IMR-90 (cell line): ENCODE measurements around the gene COL23A1. TPM values are rescaled to one million over a fixed set of nuclear protein-coding genes. Genes with fewer than 3 reads are reported as not detected.

Experiments
- ATAC-seq: fragments of 200-7000 bp; cut with Tn5 transposase; 2 replicates; pipeline ENCODE4 v1.9.1; 2020; ENCODE audit warnings: low read depth, mild to moderate bottlenecking, moderate library complexity
- BruUV-seq: library from RNA; stranded (reverse); fragments of 400-500 nt; replicated peaks from 2 replicates; lab custom pipeline; 2021; lab: Mats Ljungman, UMichigan
- CTCF ChIA-PET: fragments of 300-600 bp; formaldehyde crosslinking; extraction: SDS; loops from one replicate; lab custom pipeline; 2021; ENCODE audit warnings: antibody characterized with exemption; lab: Yijun Ruan, JAX
- POLR2A ChIA-PET: fragments of 300-600 bp; sonication (Branson Sonifier 250); formaldehyde crosslinking; loops from one replicate; lab custom pipeline; 2022; ENCODE audit warnings: antibody characterized with exemption; ENCODE audit not compliant: unreplicated experiment; lab: Charles Lee
- DNase-seq: peaks from one replicate; pipeline ENCODE4 v3.0.0; 2013
- H2AFZ ChIP-seq: replicated peaks from 2 replicates; pipeline ENCODE3; 2013; ENCODE audit warnings: low read length, mild to moderate bottlenecking; ENCODE audit not compliant: poor library complexity
- H2AK5ac ChIP-seq: 2 replicates; pipeline ENCODE4 v1.6.1; 2013; ENCODE audit warnings: low read depth, low read length, inconsistent platforms
- H2AK9ac ChIP-seq: replicated peaks from 2 replicates; pipeline ENCODE3; 2013; ENCODE audit warnings: mild to moderate bottlenecking, low read depth, low read length, moderate library complexity; ENCODE audit not compliant: poor library complexity
- H2BK120ac ChIP-seq: 2 replicates; pipeline ENCODE4 v1.6.1; 2013; ENCODE audit warnings: low read depth, low read length, inconsistent platforms
- H2BK15ac ChIP-seq: 3 replicates; pipeline ENCODE4 v1.6.1; 2013; ENCODE audit warnings: low read depth, low read length, inconsistent platforms
- H2BK20ac ChIP-seq: 2 replicates; pipeline ENCODE4 v1.6.1; 2013; ENCODE audit warnings: low read depth, mild to moderate bottlenecking, inconsistent platforms, low read length, moderate library complexity
- H2BK5ac ChIP-seq: 2 replicates; pipeline ENCODE4 v1.6.1; 2013; ENCODE audit warnings: mild to moderate bottlenecking, low read depth, low read length, inconsistent platforms; ENCODE audit not compliant: poor library complexity, severe bottlenecking
- H3K14ac ChIP-seq: replicated peaks from 2 replicates; pipeline ENCODE4 v1.6.1; 2013; ENCODE audit warnings: low read depth, low read length, inconsistent platforms
- H3K18ac ChIP-seq: 2 replicates; pipeline ENCODE4 v1.6.1; 2013; ENCODE audit warnings: low read depth, low read length, control low read depth
- H3K23ac ChIP-seq: 2 replicates; pipeline ENCODE4 v1.6.1; 2013; ENCODE audit warnings: low read depth, low read length, inconsistent platforms
- H3K27ac ChIP-seq: 2 replicates; pipeline ENCODE4 v1.5.1; 2013; ENCODE audit warnings: mild to moderate bottlenecking, control low read depth, low read length; ENCODE audit not compliant: insufficient read depth
- H3K27me3 ChIP-seq: 2 replicates; pipeline ENCODE4 v1.6.1; 2013; ENCODE audit warnings: low read length; ENCODE audit not compliant: control insufficient read depth, insufficient read depth
- H3K36me3 ChIP-seq: 2 replicates; pipeline ENCODE4 v1.6.1; 2013; ENCODE audit warnings: low read length, mixed read lengths; ENCODE audit not compliant: control insufficient read depth, insufficient read depth
- H3K4ac ChIP-seq: 2 replicates; pipeline ENCODE4 v1.6.1; 2013; ENCODE audit warnings: low read depth, low read length, inconsistent platforms
- H3K4me1 ChIP-seq: 2 replicates; pipeline ENCODE4 v1.6.1; 2013; ENCODE audit warnings: low read length, mixed read lengths; ENCODE audit not compliant: control insufficient read depth, insufficient read depth
- H3K4me2 ChIP-seq: 2 replicates; pipeline ENCODE4 v1.6.1; 2013; ENCODE audit warnings: low read depth, mild to moderate bottlenecking, control low read depth, low read length, moderate library complexity
- H3K4me3 ChIP-seq: 2 replicates; pipeline ENCODE4 v1.5.1; 2013; ENCODE audit warnings: low read depth, mild to moderate bottlenecking, control low read depth, low read length, moderate library complexity; ENCODE audit not compliant: insufficient read depth
- H3K56ac ChIP-seq: 2 replicates; pipeline ENCODE4 v1.6.1; 2013; ENCODE audit warnings: low read length, inconsistent platforms; ENCODE audit not compliant: insufficient read depth; ENCODE audit errors: extremely low read depth
- H3K79me1 ChIP-seq, 2 experiments: 2 replicates each; pipeline ENCODE4 v1.6.1; 2013; ENCODE audit warnings: low read length in 2 of 2, inconsistent platforms in 1 of 2, low read depth in 1 of 2
- H3K9ac ChIP-seq: 2 replicates; pipeline ENCODE4 v1.6.1; 2013; ENCODE audit warnings: low read depth, low read length, control low read depth
- H3K9me1 ChIP-seq: 2 replicates; pipeline ENCODE4 v1.6.1; 2013; ENCODE audit warnings: low read length, inconsistent platforms; ENCODE audit not compliant: insufficient read depth
- H3K9me3 ChIP-seq: 2 replicates; pipeline ENCODE4 v1.6.1; 2013; ENCODE audit warnings: low read length; ENCODE audit not compliant: control insufficient read depth, insufficient read depth
- H4K20me1 ChIP-seq: 2 replicates; pipeline ENCODE4 v1.6.1; 2013; ENCODE audit warnings: low read length, inconsistent platforms; ENCODE audit not compliant: insufficient read depth
- H4K5ac ChIP-seq: 2 replicates; pipeline ENCODE4 v1.6.1; 2013; ENCODE audit warnings: mild to moderate bottlenecking, low read depth, low read length, control low read depth
- H4K8ac ChIP-seq, 2 experiments: 2 replicates each; pipeline ENCODE4 v1.6.1; 2013; ENCODE audit warnings: low read depth in 2 of 2, low read length in 2 of 2, control low read depth in 1 of 2, inconsistent platforms in 1 of 2
- H4K91ac ChIP-seq: 2 replicates; pipeline ENCODE4 v1.6.1; 2013; ENCODE audit warnings: low read depth, low read length, inconsistent platforms; ENCODE audit not compliant: insufficient read depth
- BHLHE40 ChIP-seq: fragments of 150-350 bp; IDR thresholded peaks from 2 replicates; pipeline ENCODE4 v1.6.1; 2016; ENCODE audit warnings: mild to moderate bottlenecking, low read depth, low read length
- MAFK ChIP-seq: IDR thresholded peaks from 2 replicates; pipeline ENCODE4 v1.6.1; 2012; ENCODE audit warnings: low read depth, low read length, improper control_type of control experiment
- MAZ ChIP-seq: IDR thresholded peaks from 2 replicates; pipeline ENCODE4 v1.6.1; 2012; ENCODE audit warnings: low read depth, mild to moderate bottlenecking, low read length, improper control_type of control experiment, moderate library complexity, borderline replicate concordance
- NFE2L2 ChIP-seq: fragments of 150-350 bp; IDR thresholded peaks from 2 replicates; pipeline ENCODE4 v1.6.1; 2016; ENCODE audit warnings: low read depth, mild to moderate bottlenecking, low read length
- RAD21 ChIP-seq: IDR thresholded peaks from 2 replicates; pipeline ENCODE4 v1.6.1; 2012; ENCODE audit warnings: low read length, improper control_type of control experiment
- RCOR1 ChIP-seq: IDR thresholded peaks from 2 replicates; pipeline ENCODE4 v1.6.1; 2012; ENCODE audit warnings: mild to moderate bottlenecking, low read length, improper control_type of control experiment; ENCODE audit not compliant: insufficient replicate concordance
- RFX5 ChIP-seq: IDR thresholded peaks from 2 replicates; pipeline ENCODE4 v1.8.0; 2012; ENCODE audit warnings: low read depth, mild to moderate bottlenecking, low read length, moderate library complexity
- SMC3 ChIP-seq: fragments of 150-350 bp; IDR thresholded peaks from 2 replicates; pipeline ENCODE4 v1.6.1; 2016; ENCODE audit warnings: low read depth, mild to moderate bottlenecking, antibody characterized with exemption, low read length, moderate library complexity
- WGBS, 2 experiments: methylation state at CpG; one replicate each; pipeline versions ENCODE4 v1.1.5 to v1.1.7; 2013; ENCODE audit warnings: missing lambda C conversion rate in 2 of 2; ENCODE audit not compliant: insufficient read length in 1 of 2; ENCODE audit errors: extremely low coverage in 2 of 2; 5-methylcytosine and 5-hydroxymethylcytosine counted together
- dilution Hi-C: fragments of 300-500 bp; cut with HindIII; formaldehyde crosslinking; loops from one replicate; pipeline ENCODE4 v1.14.3; 2018; ENCODE audit warnings: low sequenced_read_pairs; ENCODE audit not compliant: unreplicated experiment
- in situ Hi-C: fragments of 300-500 bp; cut with MboI; formaldehyde crosslinking; loops from 3 replicates; pipeline ENCODE4 v1.14.3; 2019; ENCODE audit warnings: low sequenced_read_pairs, inconsistent platforms, mixed read lengths
- intact Hi-C: fragments of 100-400 bp; cut with micrococcal nuclease; formaldehyde crosslinking; loops from 2 replicates; pipeline ENCODE4 v1.10.0; 2022
- polyA plus RNA-seq, 3 experiments: library from polyadenylated mRNA; depleted of rRNA; stranded (reverse); fragments of >200 nt; gene quantifications; 2 replicates each; pipeline ENCODE4 v1.2.3, GENCODE V29; 2012; ENCODE audit warnings: low replicate concordance in 1 of 3
- total RNA-seq: library from RNA; depleted of rRNA; stranded (reverse); fragments of >200 nt; gene quantifications from 2 replicates; pipeline ENCODE4 v1.2.3, GENCODE V29; 2012
- TF ChIP-seq, protein P1 (sequence below): fragments of 150-350 bp; IDR thresholded peaks from 2 replicates; pipeline ENCODE4 v1.6.1; 2017; ENCODE audit warnings: mild to moderate bottlenecking, antibody characterized with exemption, low read length, low read depth

The COL23A1 gene
- total and polyA plus RNA-seq, 2 of the 4 experiments (the other 2 are of a cell fraction) = not detected

DNA sequence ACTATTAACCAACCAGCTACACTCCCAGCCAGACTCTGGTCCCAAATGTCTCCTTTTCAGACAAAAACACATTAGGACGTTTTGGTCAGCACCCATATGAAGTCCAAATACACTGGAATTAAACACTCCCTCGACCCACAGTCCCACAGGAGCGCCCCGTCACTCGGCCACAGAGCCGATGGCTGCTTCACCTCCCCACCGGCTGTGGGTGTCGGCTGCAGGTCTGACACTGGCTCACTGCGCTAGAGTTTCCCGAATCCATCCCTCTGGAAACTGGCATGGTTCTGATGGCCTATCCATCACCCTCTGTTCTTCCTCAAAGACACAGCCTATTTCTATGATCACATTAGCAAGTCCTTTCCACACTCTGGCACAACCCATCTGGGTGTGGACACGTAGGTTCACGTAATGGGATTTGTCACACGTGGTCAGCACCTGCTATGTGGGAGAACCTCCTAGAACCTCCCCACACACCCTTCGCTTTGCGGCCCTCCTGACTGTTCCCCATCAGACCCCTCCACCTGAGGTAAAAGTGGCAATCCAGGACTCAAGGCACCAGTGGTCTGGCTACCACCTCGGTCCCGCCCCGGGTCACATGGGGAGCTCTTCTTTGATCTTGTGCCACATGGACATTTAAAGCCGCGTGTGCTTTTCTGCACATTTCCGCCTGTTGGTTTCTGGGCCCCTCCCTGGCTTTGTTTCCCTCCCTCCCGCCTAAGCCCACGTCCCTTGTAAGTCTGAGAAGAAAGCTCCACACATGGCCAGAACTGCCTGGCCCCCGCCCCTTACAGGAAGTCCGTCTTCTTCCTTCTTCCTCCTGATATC is 226.5 kb downstream of the COL23A1 start (continued):
- no peak for TF ChIP-seq BHLHE40

DNA sequence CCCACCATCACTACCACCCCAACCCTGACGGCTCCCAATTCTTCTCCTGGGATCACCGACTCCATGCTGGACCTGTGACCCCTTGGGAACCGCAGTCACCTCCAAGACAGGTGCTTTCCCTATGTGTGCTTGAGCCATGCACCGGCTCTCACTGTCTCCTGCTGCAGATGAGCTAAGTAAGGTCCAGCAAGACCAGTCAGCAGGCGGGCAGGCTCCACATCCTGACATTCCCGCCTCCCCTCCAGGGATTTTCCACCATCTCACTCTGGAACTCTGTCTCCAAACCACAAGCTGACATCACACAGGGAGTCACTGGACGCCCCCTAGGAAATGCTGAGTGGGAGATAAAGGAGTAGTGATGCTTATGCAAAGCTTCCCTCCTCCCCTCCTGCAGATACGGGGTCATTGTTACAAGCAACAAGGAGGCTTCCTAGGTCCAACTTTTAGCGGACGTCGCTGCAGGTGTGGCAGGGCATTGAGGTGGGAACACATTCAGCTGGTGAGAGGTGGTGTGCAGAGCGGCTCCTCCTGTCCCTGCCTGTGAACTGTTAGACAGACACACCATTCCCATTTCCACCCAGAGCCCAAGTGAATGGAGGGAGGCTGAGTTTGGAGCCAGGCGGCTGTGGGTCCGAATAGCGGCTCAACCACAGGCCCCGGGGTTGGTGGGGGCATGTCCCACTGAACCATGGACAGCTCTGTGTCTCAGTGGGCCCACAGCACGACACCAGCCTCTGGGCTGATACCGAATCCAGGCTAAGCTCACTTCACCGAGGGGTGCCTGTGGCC is 228.3 kb downstream of the COL23A1 start:
- in situ Hi-C loops (no loop called here), intact Hi-C loops (no loop called here), dilution Hi-C loops (no loop called here)
- POLR2A ChIA-PET = interaction anchor here (0.6 kb wide), 1 partner anchor 42 kb away, joined by 3 read pairs; no protein-coding TSS in a partner anchor
- Histone ChIP-seq H4K91ac (no peak overlapping the region), H3K4me1 (no peaks in the 10 kb centered on the region), H3K79me1 (no peaks in the 10 kb centered on the region), H2BK5ac (no peak overlapping the region), H3K27me3 (no peaks in the 10 kb centered on the region), H3K56ac (no peak overlapping the region), H3K4me2 (no peak overlapping the region), H3K14ac (no peak overlapping the region), H2AK9ac (no peak overlapping the region), H3K4ac (no peak overlapping the region), H3K18ac (no peak overlapping the region), H3K27ac (no peak overlapping the region), H3K9me3 (peaks cover 30% of the 10 kb centered on the region), H2BK120ac (no peak overlapping the region), H4K8ac (no peak overlapping the region), H3K4me3 (no peak overlapping the region), H3K9me1 (no peaks in the 10 kb centered on the region), H2AK5ac (no peak overlapping the region), H3K9ac (no peak overlapping the region), H3K36me3 (no peaks in the 10 kb centered on the region), H2AFZ (no peak overlapping the region), H2BK15ac (no peak overlapping the region), H3K23ac (no peak overlapping the region), H2BK20ac (no peak overlapping the region), H4K5ac (no peak overlapping the region), H4K20me1 (no peaks in the 10 kb centered on the region)
- CTCF ChIA-PET = no interaction called here
- no peak for ATAC-seq
- BruUV-seq = no TSS peak
- 85% methylated on average over 7 of the region's 19 CpGs; no CpG with 5 or more reads in 1 of the 2 experiments for WGBS, 2 experiments
- no peak for TF ChIP-seq RFX5
- no peak for TF ChIP-seq RAD21
- no peak for TF ChIP-seq NFE2L2
- TF ChIP-seq RCOR1 = no peak
- TF ChIP-seq BHLHE40 = no peak
- no peak for TF ChIP-seq MAFK
- TF ChIP-seq, protein P1, sequence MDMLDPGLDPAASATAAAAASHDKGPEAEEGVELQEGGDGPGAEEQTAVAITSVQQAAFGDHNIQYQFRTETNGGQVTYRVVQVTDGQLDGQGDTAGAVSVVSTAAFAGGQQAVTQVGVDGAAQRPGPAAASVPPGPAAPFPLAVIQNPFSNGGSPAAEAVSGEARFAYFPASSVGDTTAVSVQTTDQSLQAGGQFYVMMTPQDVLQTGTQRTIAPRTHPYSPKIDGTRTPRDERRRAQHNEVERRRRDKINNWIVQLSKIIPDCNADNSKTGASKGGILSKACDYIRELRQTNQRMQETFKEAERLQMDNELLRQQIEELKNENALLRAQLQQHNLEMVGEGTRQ = no peak
- no peak for TF ChIP-seq MAZ
- TF ChIP-seq SMC3 = no peak
- DNase-seq = no peak
